H1 (cell line): ENCODE results near the gene CLEC18B.

Experiments used
- CEBPB ChIP-seq: IDR thresholded peaks from 2 replicates; pipeline ENCODE4 v1.6.1; 2012; ENCODE audit warnings: low read depth, low read length
- CREB1 ChIP-seq: IDR thresholded peaks from 2 replicates; pipeline ENCODE4 v1.6.1; 2012; ENCODE audit warnings: inconsistent platforms
- CTCF ChIP-seq, 3 experiments: IDR thresholded peaks; 1 replicate in 2 of 3; 2 replicates in 1 of 3; pipeline versions ENCODE4 v1.5.1 to v1.6.1; 2011; ENCODE audit warnings: low read length in 3 of 3, mild to moderate bottlenecking in 3 of 3, inconsistent platforms in 2 of 3, low read depth in 1 of 3, moderate library complexity in 1 of 3; ENCODE audit not compliant: insufficient read depth in 1 of 3; ENCODE audit errors: control extremely low read depth in 1 of 3
- GABPA ChIP-seq: IDR thresholded peaks from 2 replicates; pipeline ENCODE4 v1.6.1; 2011; ENCODE audit warnings: mild to moderate bottlenecking, low read length, moderate library complexity, borderline replicate concordance; ENCODE audit not compliant: insufficient read depth
- KDM1A ChIP-seq: fragments of 200-600, 300-600 bp; sonication (generic); IDR thresholded peaks from 2 replicates; pipeline ENCODE4 v1.7.1; 2016; ENCODE audit warnings: mild to moderate bottlenecking, low read length, borderline replicate concordance
- PHF8 ChIP-seq: fragments of 200-600 bp; sonication (generic); conservative IDR thresholded peaks from 2 replicates; pipeline ENCODE4 v1.7.1; 2012; ENCODE audit warnings: low read depth, mild to moderate bottlenecking, inconsistent platforms, low read length, moderate library complexity
- POLR2A ChIP-seq, 2 experiments: IDR thresholded peaks; 1 replicate in 1 of 2; 2 replicates in 1 of 2; pipeline ENCODE4 v1.6.1; 2011; ENCODE audit warnings: low read depth in 2 of 2, low read length in 2 of 2, mild to moderate bottlenecking in 2 of 2; ENCODE audit errors: control extremely low read depth in 1 of 2
- POLR2AphosphoS5 ChIP-seq: IDR thresholded peaks from 2 replicates; pipeline ENCODE4 v1.6.1; 2011; ENCODE audit warnings: low read depth, low read length
- RBBP5 ChIP-seq: IDR thresholded peaks from 2 replicates; pipeline ENCODE4 v1.7.1; 2012; ENCODE audit warnings: low read depth, mild to moderate bottlenecking, inconsistent platforms, low read length, moderate library complexity, borderline replicate concordance
- TCF12 ChIP-seq: IDR thresholded peaks from 2 replicates; pipeline ENCODE4 v1.6.1; 2011; ENCODE audit warnings: low read depth, mild to moderate bottlenecking, low read length
- TEAD4 ChIP-seq: IDR thresholded peaks from 2 replicates; pipeline ENCODE4 v1.6.1; 2012; ENCODE audit warnings: low read depth, low read length, inconsistent platforms, mixed read lengths
- ZNF274 ChIP-seq: IDR thresholded peaks from 2 replicates; pipeline ENCODE4 v1.7.0; 2012; ENCODE audit warnings: low read length, borderline replicate concordance; ENCODE audit errors: extremely low read depth

- TF ChIP-seq CEBPB (no peak), CREB1 (no peak), TEAD4 (no peak), CTCF (IDR thresholded peaks at IDR 0.05; ENCODE audit: control extremely low read depth in 1 of 3, insufficient read depth in 1 of 3, low read depth in 1 of 3, low read length in 3 of 3) (no peak), PHF8 (no peak), TCF12 (no peak), POLR2A (IDR thresholded peaks at IDR 0.05; ENCODE audit: control extremely low read depth in 1 of 2, low read depth in 2 of 2, low read length in 2 of 2) (no peak), GABPA (no peak), RBBP5 (no peak), KDM1A (no peak), ZNF274 (no peak), POLR2AphosphoS5 (no peak)
These were observed 48.9 kb downstream of the CLEC18B start for GRCh38 chr16:74372369-74372768.
